Left ventricle myocardium inferior (tissue), 1 donor: ENCODE measurements around the gene PRXL2A. TPM values are rescaled to one million over a fixed set of nuclear protein-coding genes. Genes with fewer than 3 reads are reported as not detected.
A peak's percentile ranks its signal among the peaks of the same experiment; 100 is the strongest.
"Not testable (repeated sequence)": the region's sequence is repeated elsewhere in the genome, so short reads cannot be mapped to it uniquely, and the experiment has no call there.

Experiments
- DNase-seq: peaks from one replicate; pipeline ENCODE4 v3.0.0-alpha.2; 2020
- H3K27ac ChIP-seq: fragments of 200-600 bp; replicated peaks from 2 replicates; pipeline ENCODE4 v1.8.0; 2021
- H3K27me3 ChIP-seq: fragments of 200-600 bp; 2 replicates; pipeline ENCODE4 v1.8.0; 2021; ENCODE audit warnings: low read depth
- H3K36me3 ChIP-seq: fragments of 200-600 bp; 2 replicates; pipeline ENCODE4 v1.8.0; 2021
- H3K4me1 ChIP-seq: fragments of 200-600 bp; 2 replicates; pipeline ENCODE4 v1.8.0; 2021
- H3K4me3 ChIP-seq: fragments of 200-600 bp; 2 replicates; pipeline ENCODE4 v1.8.0; 2021; ENCODE audit warnings: mild to moderate bottlenecking, moderate library complexity
- H3K9me3 ChIP-seq: fragments of 200-600 bp; replicated peaks from 2 replicates; pipeline ENCODE4 v1.8.0; 2021
- CTCF ChIP-seq: fragments of 200-600 bp; IDR thresholded peaks from 2 replicates; pipeline ENCODE4 v1.8.0; 2021; ENCODE audit warnings: antibody characterized with exemption, mild to moderate bottlenecking, borderline replicate concordance
- intact Hi-C: fragments of 100-400 bp; cut with micrococcal nuclease; formaldehyde crosslinking; loops from one replicate; pipeline ENCODE4 v1.11.0; 2022
- total RNA-seq: library from RNA; stranded (reverse); fragmentation: NEBNext Ultra II Directional; extraction: Animal tissue kit (Norgen Biotek cat#: 25700); gene quantifications from one replicate; pipeline ENCODE4 v1.2.1, GENCODE V29; 2021
- donor health status: DM: no; HTN: yes; CAD: no; lungs with severe emphysema.

Gene PRXL2A
- total RNA-seq, 1 donor from 2014 or later = 101 TPM

DNA sequence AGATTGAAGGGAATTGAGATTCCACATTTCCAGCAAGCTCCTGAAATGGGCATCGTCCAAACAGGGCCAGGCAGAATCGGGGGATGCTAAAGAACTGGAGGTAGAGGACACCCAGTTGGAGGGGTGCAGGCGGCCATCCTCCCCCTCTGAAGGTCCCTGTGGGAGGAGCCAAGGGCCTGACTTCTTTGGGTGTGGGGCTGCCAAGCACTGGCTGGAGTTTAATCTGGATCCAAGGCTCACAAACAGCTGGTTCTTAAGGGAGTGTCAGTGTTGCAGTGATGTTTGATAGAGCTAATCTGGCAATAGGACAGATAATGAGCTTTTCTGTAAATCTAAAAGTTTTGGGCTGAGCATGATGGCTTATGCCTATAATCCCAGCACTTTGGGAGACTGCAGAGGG is 66.6 kb downstream of the PRXL2A start:
- DNase-seq = no peak
- Histone ChIP-seq H3K27me3 (no peaks in the 10 kb centered on the region), H3K4me1 (peaks cover 84% of the 10 kb centered on the region), H3K36me3 (peaks cover 32% of the 10 kb centered on the region), H3K27ac (peak overlapping the region; percentile 100), H3K4me3 (no peak overlapping the region), H3K9me3 (peaks cover 13% of the 10 kb centered on the region)
- TF ChIP-seq CTCF = no peak
- intact Hi-C loops = no loop called here

DNA sequence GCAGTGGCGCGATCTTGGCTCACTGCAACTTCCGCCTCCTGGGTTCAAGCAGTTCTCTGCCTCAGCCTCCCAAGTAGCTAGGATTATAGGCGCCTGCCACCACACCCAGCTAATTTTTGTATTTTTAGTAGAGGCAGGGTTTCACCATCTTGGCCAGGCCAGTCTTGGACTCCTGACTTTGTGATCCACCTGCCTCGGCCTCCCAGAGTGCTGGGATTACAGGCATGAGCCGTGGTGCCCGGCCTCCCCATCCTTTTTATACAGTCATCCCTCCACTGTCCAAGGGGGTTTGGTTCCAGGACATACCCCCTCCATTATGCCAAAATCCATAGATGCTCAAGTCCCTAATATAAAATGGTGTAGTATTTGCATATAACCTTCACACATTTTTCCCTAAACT is 67.3 kb downstream of the PRXL2A start:
- peaks cover 25% of the 10 kb centered on the region for H3K36me3 ChIP-seq
- DNase-seq, H3K27me3 ChIP-seq, H3K4me3 ChIP-seq, intact Hi-C loops: not testable (repeated sequence)
- peaks cover 77% of the 10 kb centered on the region for H3K4me1 ChIP-seq
- peak overlapping the region; percentile 100 for H3K27ac ChIP-seq
- peaks cover 13% of the 10 kb centered on the region for H3K9me3 ChIP-seq

DNA sequence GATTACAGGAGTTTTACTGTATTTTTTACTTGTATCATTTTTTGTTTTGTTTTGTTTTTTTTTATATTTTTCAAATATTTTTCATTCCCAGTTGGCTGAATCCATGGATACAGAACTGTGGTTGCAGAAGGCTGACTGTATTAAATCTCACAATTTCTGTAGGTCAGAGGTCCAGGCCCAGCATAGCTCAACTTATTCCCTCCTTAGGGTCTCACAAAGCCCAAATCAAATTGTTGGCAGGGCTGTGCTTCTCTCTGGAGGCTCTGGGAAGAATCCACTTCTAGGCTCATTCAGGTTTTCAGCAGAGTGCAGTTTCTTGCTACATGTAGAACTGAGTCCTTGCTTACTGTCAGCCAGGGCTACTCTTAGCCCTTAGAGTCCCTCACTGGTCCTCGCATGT is 68.3 kb downstream of the PRXL2A start:
- intact Hi-C loops = no loop called here

DNA sequence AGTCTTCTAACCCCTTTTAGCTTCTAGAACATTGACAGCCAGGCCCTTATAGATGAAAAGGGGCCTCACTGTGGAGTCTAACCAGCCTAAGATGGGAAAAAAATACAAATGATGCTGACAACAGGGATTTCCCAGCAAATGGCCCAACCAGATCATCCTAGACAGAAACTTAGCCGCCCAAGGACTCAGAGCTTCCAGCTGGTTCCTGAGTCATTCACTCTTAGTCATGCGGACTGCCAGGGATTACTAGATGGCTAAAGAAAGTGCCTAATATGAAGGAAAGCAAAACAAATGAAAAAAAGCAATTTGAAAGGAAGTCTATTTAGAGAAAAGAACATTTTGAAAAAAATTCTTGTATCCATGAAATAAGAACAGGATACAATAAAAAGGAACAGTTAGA is 69.5 kb downstream of the PRXL2A start:
- no peak for TF ChIP-seq CTCF
- no peaks in the 10 kb centered on the region for H3K27me3 ChIP-seq
- H3K4me1 ChIP-seq = peaks cover 72% of the 10 kb centered on the region
- no peak for DNase-seq
- no peak overlapping the region for H3K4me3 ChIP-seq
- no peak overlapping the region for H3K27ac ChIP-seq
- intact Hi-C loops = no loop called here
- peaks cover 19% of the 10 kb centered on the region for H3K36me3 ChIP-seq
- H3K9me3 ChIP-seq = peaks cover 13% of the 10 kb centered on the region

More for the DNA sequence above, 68.3 kb downstream of the PRXL2A start:
- Histone ChIP-seq H3K4me1 (peaks cover 76% of the 10 kb centered on the region), H3K9me3 (peaks cover 13% of the 10 kb centered on the region), H3K36me3 (peaks cover 21% of the 10 kb centered on the region), H3K27ac (peak overlapping the region; percentile 7), H3K27me3 (no peaks in the 10 kb centered on the region), H3K4me3 (no peak overlapping the region)
- no peak for DNase-seq
- no peak for TF ChIP-seq CTCF

GRCh38 chr10:80480373-80480772 is 72.0 kb downstream of the PRXL2A start:
- DNase-seq, intact Hi-C loops, H3K27me3 ChIP-seq, H3K4me3 ChIP-seq, H3K27ac ChIP-seq: not testable (repeated sequence)
- Histone ChIP-seq H3K36me3 (peaks cover 16% of the 10 kb centered on the region), H3K4me1 (peaks cover 65% of the 10 kb centered on the region), H3K9me3 (peaks cover 13% of the 10 kb centered on the region)

DNA sequence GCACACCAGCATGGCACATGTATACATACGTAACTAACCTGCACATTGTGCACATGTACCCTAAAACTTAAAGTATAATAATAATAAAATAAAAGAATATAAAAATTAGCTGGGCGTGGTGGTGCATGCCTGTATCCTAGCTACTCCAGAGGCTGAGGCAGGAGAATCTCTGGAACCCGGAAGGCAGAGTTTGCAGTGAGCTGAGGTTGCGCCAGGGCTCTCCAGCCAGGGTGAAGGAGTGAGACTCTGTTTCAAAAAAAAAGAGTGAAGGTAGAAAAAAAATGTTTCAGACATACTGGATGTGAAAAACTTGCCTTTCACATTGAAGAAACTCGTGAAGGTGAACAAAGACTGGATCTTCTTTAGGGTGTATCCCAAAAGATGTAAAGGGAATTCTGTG is 72.5 kb downstream of the PRXL2A start:
- H3K27ac ChIP-seq = no peak overlapping the region
- peaks cover 13% of the 10 kb centered on the region for H3K9me3 ChIP-seq

More for the DNA sequence above, 72.5 kb downstream of the PRXL2A start:
- Histone ChIP-seq H3K36me3 (peaks cover 16% of the 10 kb centered on the region), H3K27me3 (no peaks in the 10 kb centered on the region), H3K4me3 (no peak overlapping the region), H3K4me1 (peaks cover 65% of the 10 kb centered on the region)
- no peak for DNase-seq
- no peak for TF ChIP-seq CTCF
- intact Hi-C loops = no loop called here
